ENCODE data around the gene NPHP4. TPM values are rescaled to one million over a fixed set of nuclear protein-coding genes. Genes with fewer than 3 reads are reported as not detected.

Gene NPHP4
- total and polyA plus RNA-seq, 2 experiments from 2014 or later, result 6.4 to 12.7 TPM

- Histone ChIP-seq H3K36me3 (no peaks in the 10 kb centered on the region), H3K27me3 (no peaks in the 10 kb centered on the region), H3K27ac (no peak overlapping the region), H3K9me3 (ENCODE audit: low read depth) (no peaks in the 10 kb centered on the region), H3K4me3 (no peak overlapping the region), H3K4me1 (ENCODE audit: low read depth) (no peaks in the 10 kb centered on the region)
- no peak for DNase-seq (ENCODE audit: low read depth in 1 of 2, low spot score in 1 of 2)
- no peak for TF ChIP-seq CTCF (IDR thresholded peaks at IDR 0.05; ENCODE audit: low read depth, low read length)
Measured at GRCh38 chr1:5827516-5827915, 164.7 kb downstream of the NPHP4 start.

GRCh38 chr1:5826601-5827000, 165.6 kb downstream of the NPHP4 start:
- Histone ChIP-seq H3K4me1 (ENCODE audit: low read depth) (no peaks in the 10 kb centered on the region), H3K9me3 (ENCODE audit: low read depth) (no peaks in the 10 kb centered on the region), H3K36me3 (no peaks in the 10 kb centered on the region), H3K27ac (no peak overlapping the region), H3K27me3 (no peaks in the 10 kb centered on the region), H3K4me3 (no peak overlapping the region)
- TF ChIP-seq CTCF (IDR thresholded peaks at IDR 0.05; ENCODE audit: low read depth, low read length), result no peak
- DNase-seq (ENCODE audit: low read depth in 1 of 2, low spot score in 1 of 2), result no peak

GRCh38 chr1:5822726-5823125, 169.5 kb downstream of the NPHP4 start:
- Histone ChIP-seq H3K9me3 (ENCODE audit: low read depth) (no peaks in the 10 kb centered on the region), H3K4me3 (no peak overlapping the region), H3K27me3 (no peaks in the 10 kb centered on the region), H3K36me3 (no peaks in the 10 kb centered on the region), H3K27ac (no peak overlapping the region), H3K4me1 (ENCODE audit: low read depth) (no peaks in the 10 kb centered on the region)
- no peak for DNase-seq (ENCODE audit: low read depth in 1 of 2, low spot score in 1 of 2)
- TF ChIP-seq CTCF (IDR thresholded peaks at IDR 0.05; ENCODE audit: low read depth, low read length), result no peak

GRCh38 chr1:5822266-5822665, 170.0 kb downstream of the NPHP4 start:
- Histone ChIP-seq H3K27ac (no peak overlapping the region), H3K36me3 (no peaks in the 10 kb centered on the region), H3K27me3 (no peaks in the 10 kb centered on the region), H3K4me1 (ENCODE audit: low read depth) (no peaks in the 10 kb centered on the region), H3K9me3 (ENCODE audit: low read depth) (no peaks in the 10 kb centered on the region), H3K4me3 (no peak overlapping the region)
- DNase-seq (ENCODE audit: low read depth in 1 of 2, low spot score in 1 of 2), result no peak
- no peak for TF ChIP-seq CTCF (IDR thresholded peaks at IDR 0.05; ENCODE audit: low read depth, low read length)

- H3K27me3 ChIP-seq, result no peaks in the 10 kb centered on the region
- no peak overlapping the region for H3K4me3 ChIP-seq
- H3K4me1 ChIP-seq (ENCODE audit: low read depth), result no peaks in the 10 kb centered on the region
- no peak for TF ChIP-seq CTCF (IDR thresholded peaks at IDR 0.05; ENCODE audit: low read depth, low read length)
- H3K36me3 ChIP-seq, result no peaks in the 10 kb centered on the region
- no peak for DNase-seq (ENCODE audit: low read depth in 1 of 2, low spot score in 1 of 2)
- H3K9me3 ChIP-seq (ENCODE audit: low read depth), result no peaks in the 10 kb centered on the region
- no peak overlapping the region for H3K27ac ChIP-seq
Measured at GRCh38 chr1:5821540-5822176, 170.6 kb downstream of the NPHP4 start.

Measured in cardiac muscle cell (in vitro differentiated cells and primary cell).